Mesenchymal stem cell (in vitro differentiated cells and primary cell): Measurements from ENCODE around the gene ITK.

ENCODE experiments used
- DNase-seq: peaks from one replicate; pipeline ENCODE4 v3.0.0-alpha.2; 2013
- H2AFZ ChIP-seq: one replicate; pipeline ENCODE4 v1.6.1; 2013; ENCODE audit warnings: low read depth, mild to moderate bottlenecking, control low read depth, inconsistent platforms, low read length, moderate library complexity
- H2AK5ac ChIP-seq: 2 replicates; pipeline ENCODE4 v1.6.1; 2013; ENCODE audit warnings: low read length, moderate library complexity, mild to moderate bottlenecking, inconsistent platforms; ENCODE audit not compliant: severe bottlenecking
- H2BK120ac ChIP-seq: one replicate; pipeline ENCODE4 v1.6.1; 2013; ENCODE audit warnings: low read depth, mild to moderate bottlenecking, inconsistent platforms, low read length, moderate library complexity
- H2BK12ac ChIP-seq, 2 experiments: one replicate each; pipeline ENCODE4 v1.6.1; 2013; ENCODE audit warnings: inconsistent platforms in 2 of 2, low read length in 2 of 2, mild to moderate bottlenecking in 2 of 2, moderate library complexity in 2 of 2, control low read depth in 1 of 2
- H2BK15ac ChIP-seq: one replicate; pipeline ENCODE4 v1.6.1; 2013; ENCODE audit warnings: mild to moderate bottlenecking, low read depth, inconsistent platforms; ENCODE audit not compliant: poor library complexity, severe bottlenecking
- H2BK5ac ChIP-seq: 2 replicates; pipeline ENCODE4 v1.6.1; 2013; ENCODE audit warnings: low read depth, mild to moderate bottlenecking, low read length, control low read depth, inconsistent platforms; ENCODE audit not compliant: poor library complexity, severe bottlenecking
- H3K14ac ChIP-seq, 2 experiments: one replicate each; pipeline ENCODE4 v1.6.1; 2013; ENCODE audit warnings: inconsistent platforms in 2 of 2, low read length in 2 of 2, control low read depth in 1 of 2, mild to moderate bottlenecking in 1 of 2, moderate library complexity in 1 of 2
- H3K18ac ChIP-seq, 2 experiments: one replicate each; pipeline ENCODE4 v1.6.1; 2013; ENCODE audit warnings: inconsistent platforms in 2 of 2, low read length in 2 of 2, control low read depth in 1 of 2, low read depth in 1 of 2, mild to moderate bottlenecking in 1 of 2
- H3K23ac ChIP-seq, 2 experiments: one replicate each; pipeline ENCODE4 v1.6.1; 2013; ENCODE audit warnings: inconsistent platforms in 2 of 2, low read length in 2 of 2, mild to moderate bottlenecking in 2 of 2, moderate library complexity in 2 of 2, control low read depth in 1 of 2
- H3K27ac ChIP-seq: 2 replicates; pipeline ENCODE4 v1.5.1; 2013; ENCODE audit warnings: mild to moderate bottlenecking, moderate library complexity, low read length, control low read depth, inconsistent platforms; ENCODE audit not compliant: poor library complexity, severe bottlenecking
- H3K27me3 ChIP-seq, 2 experiments: 2 replicates each; pipeline versions ENCODE4 v1.6.1 to v1.7.0; 2013; ENCODE audit warnings: low read length in 2 of 2, mild to moderate bottlenecking in 2 of 2, moderate library complexity in 2 of 2, control low read depth in 1 of 2, inconsistent platforms in 1 of 2; ENCODE audit not compliant: control insufficient read depth in 1 of 2, insufficient read depth in 1 of 2
- H3K36me3 ChIP-seq, 2 experiments: 2 replicates each; pipeline versions ENCODE4 v1.6.1 to v1.7.0; 2013; ENCODE audit warnings: low read length in 2 of 2, control low read depth in 1 of 2, inconsistent platforms in 1 of 2, low read depth in 1 of 2, mild to moderate bottlenecking in 1 of 2; ENCODE audit not compliant: insufficient read depth in 2 of 2, control insufficient read depth in 1 of 2
- H3K4ac ChIP-seq, 2 experiments: one replicate each; pipeline ENCODE4 v1.6.1; 2013; ENCODE audit warnings: inconsistent platforms in 2 of 2, low read length in 2 of 2, mild to moderate bottlenecking in 2 of 2, moderate library complexity in 2 of 2, control low read depth in 1 of 2, low read depth in 1 of 2
- H3K4me1 ChIP-seq: 2 replicates; pipeline ENCODE4 v1.6.1; 2013; ENCODE audit warnings: low read depth, low read length, control low read depth; ENCODE audit not compliant: control insufficient read depth, insufficient read depth
- H3K4me2 ChIP-seq: 2 replicates; pipeline ENCODE4 v1.6.1; 2013; ENCODE audit warnings: low read length, mild to moderate bottlenecking, inconsistent platforms; ENCODE audit not compliant: poor library complexity, severe bottlenecking
- H3K4me3 ChIP-seq, 2 experiments: 2 replicates each; pipeline versions ENCODE4 v1.5.1 to v1.7.0; 2013; ENCODE audit warnings: low read length in 2 of 2, mild to moderate bottlenecking in 2 of 2, control low read depth in 1 of 2, low read depth in 1 of 2; ENCODE audit not compliant: insufficient read depth in 1 of 2
- H3K79me1 ChIP-seq: replicated peaks from 2 replicates; pipeline ENCODE4 v1.6.1; 2013; ENCODE audit warnings: mild to moderate bottlenecking, control low read depth, low read length, inconsistent platforms; ENCODE audit not compliant: poor library complexity, severe bottlenecking
- H3K9ac ChIP-seq: 2 replicates; pipeline ENCODE4 v1.7.0; 2013; ENCODE audit warnings: mild to moderate bottlenecking, low read length, moderate library complexity
- H3K9me3 ChIP-seq: 2 replicates; pipeline ENCODE4 v1.7.0; 2013; ENCODE audit warnings: mild to moderate bottlenecking, low read length; ENCODE audit not compliant: control insufficient read depth
- H4K8ac ChIP-seq: one replicate; pipeline ENCODE4 v1.6.1; 2013; ENCODE audit warnings: inconsistent platforms, mild to moderate bottlenecking, low read length, moderate library complexity
- H4K91ac ChIP-seq: one replicate; pipeline ENCODE4 v1.6.1; 2013; ENCODE audit warnings: mild to moderate bottlenecking, low read length, inconsistent platforms
- WGBS: methylation state at CpG from one replicate; pipeline ENCODE4 v1.1.7; 2013; ENCODE audit warnings: mixed read lengths; 5-methylcytosine and 5-hydroxymethylcytosine counted together

Gene ITK

GRCh38 chr5:157258450-157258849 is 77.8 kb downstream of the ITK start:
- Histone ChIP-seq H3K4ac (no peak overlapping the region), H3K14ac (no peak overlapping the region), H4K8ac (no peak overlapping the region), H3K9ac (no peak overlapping the region), H3K23ac (no peak overlapping the region), H2BK15ac (no peak overlapping the region), H3K79me1 (no peaks in the 10 kb centered on the region), H3K4me3 (no peak overlapping the region), H4K91ac (no peak overlapping the region), H3K4me1 (no peaks in the 10 kb centered on the region), H2BK12ac (no peak overlapping the region), H3K27me3 (peaks cover 3 to 30% of the 10 kb centered on the region in 2 experiments), H2BK5ac (no peak overlapping the region), H3K4me2 (no peak overlapping the region), H2AK5ac (no peak overlapping the region), H2BK120ac (no peak overlapping the region), H3K27ac (no peak overlapping the region), H3K36me3 (no peaks in the 10 kb centered on the region), H2AFZ (no peak overlapping the region), H3K9me3 (no peaks in the 10 kb centered on the region), H3K18ac (no peak overlapping the region)
- WGBS = 80% methylated on average over 1 of the region's 6 CpGs
- no peak for DNase-seq

GRCh38 chr5:157259699-157260098 is 79.1 kb downstream of the ITK start:
- Histone ChIP-seq H3K27me3 (peaks cover 3 to 30% of the 10 kb centered on the region in 2 experiments), H3K4me3 (no peak overlapping the region), H3K4me1 (no peaks in the 10 kb centered on the region), H3K4ac (no peak overlapping the region), H4K8ac (no peak overlapping the region), H2BK12ac (no peak overlapping the region), H3K23ac (no peak overlapping the region), H2AFZ (no peak overlapping the region), H3K27ac (no peak overlapping the region), H2BK5ac (no peak overlapping the region), H4K91ac (no peak overlapping the region), H3K79me1 (no peaks in the 10 kb centered on the region), H3K36me3 (no peaks in the 10 kb centered on the region), H3K9ac (no peak overlapping the region), H2BK120ac (no peak overlapping the region), H3K9me3 (no peaks in the 10 kb centered on the region), H2BK15ac (no peak overlapping the region), H2AK5ac (no peak overlapping the region), H3K4me2 (no peak overlapping the region), H3K18ac (no peak overlapping the region), H3K14ac (no peak overlapping the region)
- DNase-seq = no peak
- 83% methylated on average over 3 of the region's 4 CpGs for WGBS

GRCh38 chr5:157263496-157264090 is 83.0 kb downstream of the ITK start:
- no peak overlapping the region for H3K27ac ChIP-seq
- no peak overlapping the region for H3K18ac ChIP-seq
- DNase-seq = no peak
- peaks cover 13% of the 10 kb centered on the region for H3K4me1 ChIP-seq
- no peak overlapping the region for H2BK15ac ChIP-seq
- H3K4me3 ChIP-seq = no peak overlapping the region
- 57% methylated on average over 6 of the region's 7 CpGs for WGBS
- no peak overlapping the region for H3K14ac ChIP-seq
- H2AFZ ChIP-seq = no peak overlapping the region
- H3K9me3 ChIP-seq = no peaks in the 10 kb centered on the region
- no peak overlapping the region for H4K8ac ChIP-seq
- H3K9ac ChIP-seq = no peak overlapping the region
- H4K91ac ChIP-seq = no peak overlapping the region
- H2BK120ac ChIP-seq = no peak overlapping the region
- no peak overlapping the region for H2AK5ac ChIP-seq
- no peak overlapping the region for H3K4ac ChIP-seq
- no peak overlapping the region for H2BK12ac ChIP-seq
- peaks cover 18% of the 10 kb centered on the region for H3K79me1 ChIP-seq
- H3K4me2 ChIP-seq = no peak overlapping the region
- no peak overlapping the region for H2BK5ac ChIP-seq
- H3K27me3 ChIP-seq = peaks cover 0 to 28% of the 10 kb centered on the region in 2 experiments
- H3K36me3 ChIP-seq = no peaks in the 10 kb centered on the region
- no peak overlapping the region for H3K23ac ChIP-seq

GRCh38 chr5:157265714-157266285 is 85.2 kb downstream of the ITK start, which contains the start of gene CYFIP2:
TSS of gene CYFIP2 (plus strand) at chr5:157266123. CDS start at chr5:157285362, 19,239 bp downstream.
- Histone ChIP-seq H2AFZ (peak within 1 kb of the TSS; percentile 51), H3K23ac (no peak within 1 kb of the TSS), H3K4me3 (peak within 1 kb of the TSS; percentile 78 to 89), H2BK15ac (no peak within 1 kb of the TSS), H3K27ac (no peak within 1 kb of the TSS), H3K9me3 (no peaks in the 10 kb centered on the region), H3K4me1 (peaks cover 15% of the 10 kb centered on the region), H2BK120ac (no peak within 1 kb of the TSS), H2AK5ac (peak within 1 kb of the TSS; percentile 4), H2BK12ac (no peak within 1 kb of the TSS), H3K18ac (peak within 1 kb of the TSS in 1 of 2 experiments; percentile 18), H3K36me3 (no peaks in the 10 kb centered on the region), H4K8ac (peak within 1 kb of the TSS; percentile 59), H3K4ac (no peak within 1 kb of the TSS), H3K9ac (peak within 1 kb of the TSS; percentile 53), H3K14ac (peak within 1 kb of the TSS in 1 of 2 experiments; percentile 39), H4K91ac (no peak within 1 kb of the TSS), H3K79me1 (peaks cover 22% of the 10 kb centered on the region), H2BK5ac (no peak within 1 kb of the TSS), H3K4me2 (peak within 1 kb of the TSS; percentile 91), H3K27me3 (peaks cover 0 to 9% of the 10 kb centered on the region in 2 experiments)
- peak; percentile 25 for DNase-seq
- under 1% methylated on average over 36 of the region's 58 CpGs for WGBS
